Testis (tissue), 3 donors: Measurements from ENCODE around the gene DLGAP4. TPM values are rescaled to one million over a fixed set of nuclear protein-coding genes. Genes with fewer than 3 reads are reported as not detected.

Experiments used
- DNase-seq: peaks from one replicate; pipeline ENCODE4 v3.0.0-alpha.2; 2019
- H3K27ac ChIP-seq, 2 donors: fragments of 200-600 bp; sonication (generic); one replicate each; pipeline ENCODE4 v1.5.1; 2019
- H3K27me3 ChIP-seq: fragments of 200-600 bp; sonication (generic); one replicate; pipeline ENCODE4 v1.5.1; 2019
- H3K36me3 ChIP-seq: fragments of 200-600 bp; sonication (generic); one replicate; pipeline ENCODE4 v1.5.1; 2017; ENCODE audit warnings: low read depth; ENCODE audit errors: missing control alignments
- H3K4me1 ChIP-seq: fragments of 200-600 bp; sonication (generic); one replicate; pipeline ENCODE4 v1.5.1; 2019
- H3K4me3 ChIP-seq, 2 donors: fragments of 200-600 bp; sonication (generic); one replicate each; pipeline ENCODE4 v1.5.1; 2017 to 2019
- H3K9me3 ChIP-seq: fragments of 200-600 bp; sonication (generic); one replicate; pipeline ENCODE4 v1.5.1; 2017
- POLR2A ChIP-seq: fragments of 450-650 bp; IDR thresholded peaks from one replicate; pipeline ENCODE4 v1.6.1; 2017; ENCODE audit warnings: antibody characterized with exemption, mild to moderate bottlenecking, moderate library complexity
- WGBS, 2 donors: methylation state at CpG; one replicate each; pipeline ENCODE4 v1.1.5; 2018; 5-methylcytosine and 5-hydroxymethylcytosine counted together
- intact Hi-C: fragments of 100-400 bp; cut with DNase I; formaldehyde crosslinking; loops from one replicate; pipeline ENCODE4 v1.15.1; 2023; ENCODE audit warnings: low total_unique reads
- polyA plus RNA-seq: library from polyadenylated mRNA; stranded (reverse); fragments of 350-450 nt; fragmentation: Illumina TruSeq; extraction: RNeasy Lipid Tissue Mini Kit (QIAGEN cat#74804); gene quantifications from one replicate; pipeline ENCODE4 v1.2.3, GENCODE V29; 2014; ENCODE audit warnings: low read depth, low replicate concordance; ENCODE audit not compliant: insufficient read depth
- total RNA-seq, 2 donors: library from RNA; depleted of rRNA; stranded (reverse); fragments of >200 nt; gene quantifications; one replicate each; pipeline ENCODE4 v1.2.3, GENCODE V29; 2016
- TF ChIP-seq, protein P1 (sequence below), 3 experiments: fragments of 450-650 bp in 2 of 3; fragments of 200-600 bp in 1 of 3; sonication (generic) in 1 of 3; IDR thresholded peaks; one replicate each; pipeline ENCODE4 v1.5.1; 2016 to 2019; ENCODE audit warnings: antibody characterized with exemption in 3 of 3, mild to moderate bottlenecking in 2 of 3, moderate library complexity in 1 of 3

The DLGAP4 gene
- total and polyA plus RNA-seq, 3 donors from 2014 or later, result 69.1 to 110 (median 110) TPM

- H3K27ac ChIP-seq, result no peak overlapping the region
- no peak for TF ChIP-seq POLR2A
- intact Hi-C loops, result no loop called here
- DNase-seq, result no peak
- H3K27me3 ChIP-seq, result no peaks in the 10 kb centered on the region
- H3K9me3 ChIP-seq, result no peaks in the 10 kb centered on the region
- 67 to 79% methylated on average over 1 to 3 of the region's 3 CpGs for WGBS, 2 donors
- no peak overlapping the region for H3K4me3 ChIP-seq
- H3K4me1 ChIP-seq, result no peaks in the 10 kb centered on the region
- H3K36me3 ChIP-seq, result no peaks in the 10 kb centered on the region
Measured at GRCh38 chr20:36318166-36318565, 12.0 kb downstream of the DLGAP4 start.

- 67 to 73% methylated on average over 11 of the region's 12 CpGs for WGBS, 2 donors
- Histone ChIP-seq H3K27ac (no peak overlapping the region), H3K36me3 (no peaks in the 10 kb centered on the region), H3K27me3 (no peaks in the 10 kb centered on the region), H3K4me1 (no peaks in the 10 kb centered on the region), H3K9me3 (no peaks in the 10 kb centered on the region), H3K4me3 (no peak overlapping the region)
- intact Hi-C loops, result no loop called here
- no peak for TF ChIP-seq POLR2A
- TF ChIP-seq, protein P1, sequence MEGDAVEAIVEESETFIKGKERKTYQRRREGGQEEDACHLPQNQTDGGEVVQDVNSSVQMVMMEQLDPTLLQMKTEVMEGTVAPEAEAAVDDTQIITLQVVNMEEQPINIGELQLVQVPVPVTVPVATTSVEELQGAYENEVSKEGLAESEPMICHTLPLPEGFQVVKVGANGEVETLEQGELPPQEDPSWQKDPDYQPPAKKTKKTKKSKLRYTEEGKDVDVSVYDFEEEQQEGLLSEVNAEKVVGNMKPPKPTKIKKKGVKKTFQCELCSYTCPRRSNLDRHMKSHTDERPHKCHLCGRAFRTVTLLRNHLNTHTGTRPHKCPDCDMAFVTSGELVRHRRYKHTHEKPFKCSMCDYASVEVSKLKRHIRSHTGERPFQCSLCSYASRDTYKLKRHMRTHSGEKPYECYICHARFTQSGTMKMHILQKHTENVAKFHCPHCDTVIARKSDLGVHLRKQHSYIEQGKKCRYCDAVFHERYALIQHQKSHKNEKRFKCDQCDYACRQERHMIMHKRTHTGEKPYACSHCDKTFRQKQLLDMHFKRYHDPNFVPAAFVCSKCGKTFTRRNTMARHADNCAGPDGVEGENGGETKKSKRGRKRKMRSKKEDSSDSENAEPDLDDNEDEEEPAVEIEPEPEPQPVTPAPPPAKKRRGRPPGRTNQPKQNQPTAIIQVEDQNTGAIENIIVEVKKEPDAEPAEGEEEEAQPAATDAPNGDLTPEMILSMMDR (IDR thresholded peaks at IDR 0.05), result no peak
- DNase-seq, result no peak
Measured at GRCh38 chr20:36319356-36320260, 13.5 kb downstream of the DLGAP4 start.

DNA sequence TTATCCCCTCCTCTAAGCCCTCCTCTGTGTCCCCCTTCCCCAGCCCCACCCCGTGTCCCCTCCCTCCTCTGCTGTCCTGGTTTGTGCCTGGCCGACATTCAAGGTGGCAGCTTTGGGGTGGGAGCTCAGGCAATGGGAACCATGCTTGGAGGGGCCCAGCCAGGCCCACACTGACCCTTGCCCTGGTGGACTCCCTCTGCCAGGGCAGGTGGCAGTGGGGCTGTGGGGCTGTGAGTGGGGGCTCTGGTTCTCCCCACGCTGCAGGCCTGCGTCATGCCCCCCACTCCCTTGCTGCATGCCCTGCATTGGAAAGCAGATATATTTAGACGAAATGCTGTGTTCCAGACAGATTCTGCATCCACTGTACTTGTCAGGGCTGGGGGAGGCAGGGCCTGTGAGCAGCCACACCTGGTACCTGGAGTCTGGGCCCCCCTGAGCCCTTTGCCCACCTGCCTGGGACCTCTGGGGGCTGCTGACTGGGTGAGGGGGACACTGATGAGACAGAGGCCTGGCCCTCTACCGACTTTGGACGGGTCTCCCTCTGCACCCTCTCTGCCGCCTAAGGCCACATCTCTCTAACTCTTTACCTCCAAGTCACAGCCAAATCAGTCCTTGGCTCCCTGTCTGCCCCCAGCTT is 14.2 kb downstream of the DLGAP4 start:
- intact Hi-C loops, result no loop called here

GRCh38 chr20:36320898-36321695 is 15.0 kb downstream of the DLGAP4 start:
- Histone ChIP-seq H3K27ac (no peak overlapping the region), H3K4me1 (no peaks in the 10 kb centered on the region), H3K36me3 (no peaks in the 10 kb centered on the region), H3K9me3 (no peaks in the 10 kb centered on the region), H3K4me3 (no peak overlapping the region), H3K27me3 (no peaks in the 10 kb centered on the region)
- 85 to 88% methylated on average over 12 to 24 of the region's 24 CpGs for WGBS, 2 donors
- DNase-seq, result no peak
- intact Hi-C loops, result no loop called here
- TF ChIP-seq POLR2A, result no peak

More for the DNA sequence above, 14.2 kb downstream of the DLGAP4 start:
- H3K27ac ChIP-seq, result no peak overlapping the region
- H3K9me3 ChIP-seq, result no peaks in the 10 kb centered on the region
- 65 to 71% methylated on average over 5 to 8 of the region's 8 CpGs for WGBS, 2 donors
- no peaks in the 10 kb centered on the region for H3K36me3 ChIP-seq
- H3K4me1 ChIP-seq, result no peaks in the 10 kb centered on the region
- no peak overlapping the region for H3K4me3 ChIP-seq
- no peak for DNase-seq
- no peaks in the 10 kb centered on the region for H3K27me3 ChIP-seq
- TF ChIP-seq POLR2A, result no peak
- TF ChIP-seq, protein P1 (IDR thresholded peaks at IDR 0.05), result no peak

GRCh38 chr20:36322131-36322530 is 16.0 kb downstream of the DLGAP4 start:
- Histone ChIP-seq H3K27ac (no peak overlapping the region), H3K4me3 (no peak overlapping the region), H3K27me3 (no peaks in the 10 kb centered on the region), H3K4me1 (no peaks in the 10 kb centered on the region), H3K36me3 (no peaks in the 10 kb centered on the region), H3K9me3 (no peaks in the 10 kb centered on the region)
- intact Hi-C loops, result no loop called here
- WGBS, 2 donors, result 70 to 82% methylated on average over 5 of the region's 5 CpGs
- DNase-seq, result no peak
- TF ChIP-seq, protein P1 (IDR thresholded peaks at IDR 0.05), result no peak
- no peak for TF ChIP-seq POLR2A
